ENCODE data around the gene DERL3.

DNA sequence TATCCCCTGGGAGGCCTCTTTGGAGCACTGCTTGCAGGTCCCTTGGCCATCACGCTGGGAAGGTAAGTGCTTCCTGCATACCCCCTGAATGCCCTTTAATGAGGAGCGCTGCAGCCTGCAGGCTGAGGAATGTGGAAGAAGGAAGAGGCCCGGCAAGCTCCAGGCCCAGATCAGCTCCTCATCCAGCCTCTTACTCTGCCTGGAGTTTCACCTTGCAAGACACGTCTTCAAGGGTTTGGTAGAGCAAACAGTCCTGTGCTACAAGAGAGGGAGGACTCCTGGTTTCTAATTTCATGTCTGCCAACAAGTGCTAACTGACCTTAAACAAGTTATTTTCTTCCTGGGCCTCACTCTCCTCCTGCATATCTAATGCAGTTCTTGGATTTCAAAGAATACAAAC is 29.8 kb upstream of the DERL3 start:
- TF ChIP-seq, protein P1, sequence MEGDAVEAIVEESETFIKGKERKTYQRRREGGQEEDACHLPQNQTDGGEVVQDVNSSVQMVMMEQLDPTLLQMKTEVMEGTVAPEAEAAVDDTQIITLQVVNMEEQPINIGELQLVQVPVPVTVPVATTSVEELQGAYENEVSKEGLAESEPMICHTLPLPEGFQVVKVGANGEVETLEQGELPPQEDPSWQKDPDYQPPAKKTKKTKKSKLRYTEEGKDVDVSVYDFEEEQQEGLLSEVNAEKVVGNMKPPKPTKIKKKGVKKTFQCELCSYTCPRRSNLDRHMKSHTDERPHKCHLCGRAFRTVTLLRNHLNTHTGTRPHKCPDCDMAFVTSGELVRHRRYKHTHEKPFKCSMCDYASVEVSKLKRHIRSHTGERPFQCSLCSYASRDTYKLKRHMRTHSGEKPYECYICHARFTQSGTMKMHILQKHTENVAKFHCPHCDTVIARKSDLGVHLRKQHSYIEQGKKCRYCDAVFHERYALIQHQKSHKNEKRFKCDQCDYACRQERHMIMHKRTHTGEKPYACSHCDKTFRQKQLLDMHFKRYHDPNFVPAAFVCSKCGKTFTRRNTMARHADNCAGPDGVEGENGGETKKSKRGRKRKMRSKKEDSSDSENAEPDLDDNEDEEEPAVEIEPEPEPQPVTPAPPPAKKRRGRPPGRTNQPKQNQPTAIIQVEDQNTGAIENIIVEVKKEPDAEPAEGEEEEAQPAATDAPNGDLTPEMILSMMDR (IDR thresholded peaks at IDR 0.05) = no peak
- TF ChIP-seq, protein P2, sequence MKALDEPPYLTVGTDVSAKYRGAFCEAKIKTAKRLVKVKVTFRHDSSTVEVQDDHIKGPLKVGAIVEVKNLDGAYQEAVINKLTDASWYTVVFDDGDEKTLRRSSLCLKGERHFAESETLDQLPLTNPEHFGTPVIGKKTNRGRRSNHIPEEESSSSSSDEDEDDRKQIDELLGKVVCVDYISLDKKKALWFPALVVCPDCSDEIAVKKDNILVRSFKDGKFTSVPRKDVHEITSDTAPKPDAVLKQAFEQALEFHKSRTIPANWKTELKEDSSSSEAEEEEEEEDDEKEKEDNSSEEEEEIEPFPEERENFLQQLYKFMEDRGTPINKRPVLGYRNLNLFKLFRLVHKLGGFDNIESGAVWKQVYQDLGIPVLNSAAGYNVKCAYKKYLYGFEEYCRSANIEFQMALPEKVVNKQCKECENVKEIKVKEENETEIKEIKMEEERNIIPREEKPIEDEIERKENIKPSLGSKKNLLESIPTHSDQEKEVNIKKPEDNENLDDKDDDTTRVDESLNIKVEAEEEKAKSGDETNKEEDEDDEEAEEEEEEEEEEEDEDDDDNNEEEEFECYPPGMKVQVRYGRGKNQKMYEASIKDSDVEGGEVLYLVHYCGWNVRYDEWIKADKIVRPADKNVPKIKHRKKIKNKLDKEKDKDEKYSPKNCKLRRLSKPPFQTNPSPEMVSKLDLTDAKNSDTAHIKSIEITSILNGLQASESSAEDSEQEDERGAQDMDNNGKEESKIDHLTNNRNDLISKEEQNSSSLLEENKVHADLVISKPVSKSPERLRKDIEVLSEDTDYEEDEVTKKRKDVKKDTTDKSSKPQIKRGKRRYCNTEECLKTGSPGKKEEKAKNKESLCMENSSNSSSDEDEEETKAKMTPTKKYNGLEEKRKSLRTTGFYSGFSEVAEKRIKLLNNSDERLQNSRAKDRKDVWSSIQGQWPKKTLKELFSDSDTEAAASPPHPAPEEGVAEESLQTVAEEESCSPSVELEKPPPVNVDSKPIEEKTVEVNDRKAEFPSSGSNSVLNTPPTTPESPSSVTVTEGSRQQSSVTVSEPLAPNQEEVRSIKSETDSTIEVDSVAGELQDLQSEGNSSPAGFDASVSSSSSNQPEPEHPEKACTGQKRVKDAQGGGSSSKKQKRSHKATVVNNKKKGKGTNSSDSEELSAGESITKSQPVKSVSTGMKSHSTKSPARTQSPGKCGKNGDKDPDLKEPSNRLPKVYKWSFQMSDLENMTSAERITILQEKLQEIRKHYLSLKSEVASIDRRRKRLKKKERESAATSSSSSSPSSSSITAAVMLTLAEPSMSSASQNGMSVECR (CRISPR knock-in tag; IDR thresholded peaks at IDR 0.05; ENCODE audit: borderline replicate concordance) = no peak
- no peak for TF ChIP-seq ZNF121 (CRISPR knock-in tag; IDR thresholded peaks at IDR 0.05)

Measured in WTC11 (cell line).